GM12878 (cell line): Measurements from ENCODE around the gene GUCA2A.

Experiments used
- CEBPB ChIP-seq, 2 experiments: fragments of 150-350 bp in 1 of 2; IDR thresholded peaks; 2 replicates each; pipeline ENCODE4 v1.6.1; 2012 to 2014; ENCODE audit warnings: low read depth in 2 of 2, low read length in 2 of 2, borderline replicate concordance in 1 of 2, inconsistent platforms in 1 of 2
- CTCF ChIP-seq, 3 experiments: IDR thresholded peaks in 2 of 3; conservative IDR thresholded peaks in 1 of 3; 2 replicates each; pipeline ENCODE4 v1.5.1; 2011; ENCODE audit warnings: low read depth in 3 of 3, low read length in 3 of 3, mild to moderate bottlenecking in 3 of 3, control low read depth in 2 of 3, moderate library complexity in 2 of 3, inconsistent platforms in 1 of 3, mixed read lengths in 1 of 3; ENCODE audit not compliant: control insufficient read depth in 2 of 3, insufficient read depth in 1 of 3; ENCODE audit errors: extremely low read depth in 1 of 3
- DPF2 ChIP-seq: fragments of 450-650 bp; IDR thresholded peaks from 2 replicates; pipeline ENCODE4 v1.6.1; 2017; ENCODE audit warnings: mild to moderate bottlenecking
- KDM1A ChIP-seq: fragments of 200-600 bp; sonication (generic); IDR thresholded peaks from 2 replicates; pipeline ENCODE4 v1.6.1; 2016; ENCODE audit warnings: borderline replicate concordance
- RAD21 ChIP-seq: IDR thresholded peaks from 2 replicates; pipeline ENCODE4 v1.6.1; 2011; ENCODE audit warnings: mild to moderate bottlenecking, low read depth, low read length, moderate library complexity; ENCODE audit not compliant: insufficient read depth
- ZNF24 ChIP-seq: fragments of 450-650 bp; IDR thresholded peaks from 2 replicates; pipeline ENCODE4 v1.6.1; 2017; ENCODE audit warnings: antibody characterized with exemption, mild to moderate bottlenecking
- ZNF274 ChIP-seq: IDR thresholded peaks from one replicate; pipeline ENCODE4 v1.8.0; 2011; ENCODE audit not compliant: insufficient read length, insufficient read depth
- ZNF592 ChIP-seq: fragments of 450-650 bp; IDR thresholded peaks from 2 replicates; pipeline ENCODE4 v1.6.1; 2017; ENCODE audit warnings: mild to moderate bottlenecking, moderate library complexity
- ZZZ3 ChIP-seq: IDR thresholded peaks from 2 replicates; pipeline ENCODE4 v1.6.1; 2011; ENCODE audit warnings: low read depth; ENCODE audit not compliant: control insufficient read depth, insufficient read length

- TF ChIP-seq CTCF (IDR thresholded peaks at IDR 0.05 in 2 of 3, conservative IDR thresholded peaks at IDR 0.05 in 1 of 3; ENCODE audit: control insufficient read depth in 2 of 3, extremely low read depth in 1 of 3, insufficient read depth in 1 of 3, low read depth in 3 of 3, low read length in 3 of 3): no peak
- no peak for TF ChIP-seq ZNF274
- TF ChIP-seq ZNF592: no peak
- TF ChIP-seq ZNF24: no peak
- TF ChIP-seq DPF2: no peak
- no peak for TF ChIP-seq RAD21
- TF ChIP-seq CEBPB (IDR thresholded peaks at IDR 0.05; ENCODE audit: borderline replicate concordance in 1 of 2, low read depth in 2 of 2, low read length in 2 of 2): no peak
- TF ChIP-seq ZZZ3: no peak
- TF ChIP-seq KDM1A: no peak
Measured at GRCh38 chr1:42144711-42145388, 19.7 kb downstream of the GUCA2A start.
